HepG2 (cell line): Measurements from ENCODE around the gene TAL2. TPM values are rescaled to one million over a fixed set of nuclear protein-coding genes. Genes with fewer than 3 reads are reported as not detected.

ENCODE experiments used
- ATF7-NPFF ChIP-seq: sonication (generic); formaldehyde crosslinking; IDR thresholded peaks from 2 replicates; pipeline ENCODE4 v1.8.1; 2023; ENCODE audit warnings: mild to moderate bottlenecking, low read depth, missing genetic modification reagents, moderate library complexity
- EP300 ChIP-seq, 3 experiments: sonication (generic) in 1 of 3; formaldehyde crosslinking in 1 of 3; IDR thresholded peaks; 2 replicates each; pipeline versions ENCODE4 v1.5.1 to v1.6.1; 2011 to 2020; ENCODE audit warnings: low read depth in 2 of 3, low read length in 2 of 3, borderline replicate concordance in 1 of 3, improper control_type of control experiment in 1 of 3, mild to moderate bottlenecking in 1 of 3, missing genetic modification reagents in 1 of 3, moderate library complexity in 1 of 3
- FOXA1 ChIP-seq, 2 experiments: fragments of 450-650 bp in 1 of 2; sonication (generic) in 1 of 2; formaldehyde crosslinking in 1 of 2; IDR thresholded peaks; 2 replicates each; pipeline versions ENCODE4 v1.4.0 to v1.6.1; 2016 to 2020; ENCODE audit warnings: missing genetic modification reagents in 1 of 2
- SUZ12 ChIP-seq: fragments of 150-350 bp; IDR thresholded peaks from 2 replicates; pipeline ENCODE4 v1.6.1; 2014; ENCODE audit warnings: low read depth, low read length
- YY1 ChIP-seq: IDR thresholded peaks from 2 replicates; pipeline ENCODE4 v1.6.1; 2011; ENCODE audit warnings: low read length, low read depth, moderate library complexity, mild to moderate bottlenecking; ENCODE audit not compliant: insufficient read depth, insufficient replicate concordance
- ZBTB8A ChIP-seq: sonication (generic); formaldehyde crosslinking; IDR thresholded peaks from 2 replicates; pipeline ENCODE4 v1.4.0; 2020; ENCODE audit warnings: mild to moderate bottlenecking, low read depth, missing genetic modification reagents, borderline replicate concordance
- ZNF143 ChIP-seq: sonication (generic); formaldehyde crosslinking; IDR thresholded peaks from 2 replicates; pipeline ENCODE4 v1.4.0; 2020; ENCODE audit warnings: missing genetic modification reagents
- ZNF274 ChIP-seq: sonication (generic); formaldehyde crosslinking; IDR thresholded peaks from 2 replicates; pipeline ENCODE4 v1.5.1; 2020; ENCODE audit warnings: mild to moderate bottlenecking, missing genetic modification reagents
- ZNF326 ChIP-seq: sonication (generic); formaldehyde crosslinking; IDR thresholded peaks from 2 replicates; pipeline ENCODE4 v1.4.0; 2020; ENCODE audit warnings: missing genetic modification reagents, borderline replicate concordance
- ZNF331 ChIP-seq: sonication (generic); formaldehyde crosslinking; IDR thresholded peaks from 2 replicates; pipeline ENCODE4 v1.4.0; 2020; ENCODE audit warnings: missing genetic modification reagents
- polyA plus RNA-seq, 8 experiments: library from polyadenylated mRNA; depleted of rRNA in 3 of 8; stranded (reverse) in 7 of 8; unstranded in 1 of 8; fragments of >200 nt; fragmentation: Illumina TruSeq in 4 of 8; extraction: Trizol in 4 of 8; gene quantifications; 2 replicates each; pipeline versions ENCODE4 v1.2.1 to v1.2.3, GENCODE V29; 2011 to 2016; ENCODE audit warnings: low read depth in 4 of 8, missing spikeins in 1 of 8, mixed read lengths in 1 of 8; ENCODE audit not compliant: insufficient read depth in 1 of 8
- total RNA-seq, 5 experiments: library from RNA; depleted of rRNA; stranded (reverse); fragments of >200 nt; fragmentation: Illumina TruSeq; extraction: Trizol; gene quantifications; 2 replicates each; pipeline ENCODE4 v1.2.3, GENCODE V29; 2016; ENCODE audit warnings: low read depth in 1 of 5
- TF ChIP-seq, protein P1 (sequence below): sonication (generic); formaldehyde crosslinking; IDR thresholded peaks from 2 replicates; pipeline ENCODE4 v1.5.1; 2020; ENCODE audit warnings: mild to moderate bottlenecking, missing genetic modification reagents, borderline replicate concordance
- TF ChIP-seq, protein P2 (sequence below): sonication (generic); formaldehyde crosslinking; IDR thresholded peaks from 2 replicates; pipeline ENCODE4 v1.4.0; 2020; ENCODE audit warnings: missing genetic modification reagents, borderline replicate concordance
- TF ChIP-seq, protein P3 (sequence below): sonication (generic); formaldehyde crosslinking; IDR thresholded peaks from 2 replicates; pipeline ENCODE4 v1.8.0; 2022; ENCODE audit warnings: mild to moderate bottlenecking, missing genetic modification reagents; ENCODE audit not compliant: insufficient replicate concordance
- TF ChIP-seq, protein P4 (sequence below): sonication (generic); formaldehyde crosslinking; IDR thresholded peaks from 2 replicates; pipeline ENCODE4 v1.8.0; 2022; ENCODE audit warnings: low read depth, missing genetic modification reagents
- TF ChIP-seq, protein P5 (sequence below): sonication (generic); formaldehyde crosslinking; IDR thresholded peaks from 2 replicates; pipeline ENCODE4 v1.5.1; 2020; ENCODE audit warnings: mild to moderate bottlenecking, missing genetic modification reagents, borderline replicate concordance

Gene TAL2
- total and polyA plus RNA-seq, 2 of the 13 experiments (the other 11 are each of a cell fraction or from before 2014, with no cell fraction given), result 0.22 TPM; not detected in 1

DNA sequence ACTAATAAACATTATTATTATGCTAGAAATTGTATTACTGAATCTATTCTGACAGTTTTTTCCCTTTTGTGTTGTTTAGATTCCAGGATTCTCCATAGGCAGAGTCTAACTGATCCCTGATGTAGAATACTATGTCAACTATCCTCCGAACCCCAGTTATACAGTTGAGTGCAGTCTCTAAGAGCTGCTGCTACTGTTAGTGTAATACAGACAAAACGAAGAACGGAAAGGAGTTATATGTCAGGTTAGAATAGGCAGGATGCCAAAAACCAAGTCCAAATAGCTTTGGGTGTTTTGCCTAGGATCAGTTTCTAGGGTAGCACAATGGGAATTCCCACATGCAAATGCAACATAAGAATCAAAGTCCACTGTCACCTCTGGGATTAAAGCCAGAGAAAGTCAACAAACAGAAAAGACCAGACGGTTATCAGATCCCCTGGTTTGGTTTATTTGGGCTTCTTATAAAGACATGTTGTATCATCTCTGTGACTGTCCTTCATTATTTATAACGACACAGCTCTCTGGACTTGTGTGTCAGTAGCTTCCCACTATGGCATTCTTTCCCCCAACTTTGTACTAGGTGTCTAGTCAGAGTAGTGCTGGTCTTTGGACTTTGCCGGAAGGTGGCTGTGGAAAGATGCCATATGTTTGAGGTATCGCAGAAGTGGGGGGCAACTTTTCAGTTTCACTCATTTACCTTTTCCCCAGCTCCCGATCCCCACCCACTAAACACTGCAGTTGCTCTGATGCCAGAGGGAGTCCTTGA lies 17.2 kb downstream of the TAL2 start (continued):
- TF ChIP-seq ZNF331 (no peak), ATF7-NPFF (CRISPR knock-in tag) (no peak), FOXA1 (IDR thresholded peaks at IDR 0.05) (no peak), FOXA1 (CRISPR knock-in tag; IDR thresholded peaks at IDR 0.05) (peak; percentile 25; the same call in 1 of the 2 replicates), ZNF326 (CRISPR knock-in tag) (no peak), ZBTB8A (CRISPR knock-in tag) (no peak), EP300 (IDR thresholded peaks at IDR 0.05; ENCODE audit: low read depth in 2 of 2, low read length in 2 of 2) (peak in 1 of 2 experiments; percentile 52; a peak in 2 of 4 replicates), EP300 (CRISPR knock-in tag; IDR thresholded peaks at IDR 0.05; ENCODE audit: borderline replicate concordance) (no peak), YY1 (no peak), ZNF143 (no peak), ZNF274 (CRISPR knock-in tag) (no peak), SUZ12 (no peak)
- TF ChIP-seq, protein P1, sequence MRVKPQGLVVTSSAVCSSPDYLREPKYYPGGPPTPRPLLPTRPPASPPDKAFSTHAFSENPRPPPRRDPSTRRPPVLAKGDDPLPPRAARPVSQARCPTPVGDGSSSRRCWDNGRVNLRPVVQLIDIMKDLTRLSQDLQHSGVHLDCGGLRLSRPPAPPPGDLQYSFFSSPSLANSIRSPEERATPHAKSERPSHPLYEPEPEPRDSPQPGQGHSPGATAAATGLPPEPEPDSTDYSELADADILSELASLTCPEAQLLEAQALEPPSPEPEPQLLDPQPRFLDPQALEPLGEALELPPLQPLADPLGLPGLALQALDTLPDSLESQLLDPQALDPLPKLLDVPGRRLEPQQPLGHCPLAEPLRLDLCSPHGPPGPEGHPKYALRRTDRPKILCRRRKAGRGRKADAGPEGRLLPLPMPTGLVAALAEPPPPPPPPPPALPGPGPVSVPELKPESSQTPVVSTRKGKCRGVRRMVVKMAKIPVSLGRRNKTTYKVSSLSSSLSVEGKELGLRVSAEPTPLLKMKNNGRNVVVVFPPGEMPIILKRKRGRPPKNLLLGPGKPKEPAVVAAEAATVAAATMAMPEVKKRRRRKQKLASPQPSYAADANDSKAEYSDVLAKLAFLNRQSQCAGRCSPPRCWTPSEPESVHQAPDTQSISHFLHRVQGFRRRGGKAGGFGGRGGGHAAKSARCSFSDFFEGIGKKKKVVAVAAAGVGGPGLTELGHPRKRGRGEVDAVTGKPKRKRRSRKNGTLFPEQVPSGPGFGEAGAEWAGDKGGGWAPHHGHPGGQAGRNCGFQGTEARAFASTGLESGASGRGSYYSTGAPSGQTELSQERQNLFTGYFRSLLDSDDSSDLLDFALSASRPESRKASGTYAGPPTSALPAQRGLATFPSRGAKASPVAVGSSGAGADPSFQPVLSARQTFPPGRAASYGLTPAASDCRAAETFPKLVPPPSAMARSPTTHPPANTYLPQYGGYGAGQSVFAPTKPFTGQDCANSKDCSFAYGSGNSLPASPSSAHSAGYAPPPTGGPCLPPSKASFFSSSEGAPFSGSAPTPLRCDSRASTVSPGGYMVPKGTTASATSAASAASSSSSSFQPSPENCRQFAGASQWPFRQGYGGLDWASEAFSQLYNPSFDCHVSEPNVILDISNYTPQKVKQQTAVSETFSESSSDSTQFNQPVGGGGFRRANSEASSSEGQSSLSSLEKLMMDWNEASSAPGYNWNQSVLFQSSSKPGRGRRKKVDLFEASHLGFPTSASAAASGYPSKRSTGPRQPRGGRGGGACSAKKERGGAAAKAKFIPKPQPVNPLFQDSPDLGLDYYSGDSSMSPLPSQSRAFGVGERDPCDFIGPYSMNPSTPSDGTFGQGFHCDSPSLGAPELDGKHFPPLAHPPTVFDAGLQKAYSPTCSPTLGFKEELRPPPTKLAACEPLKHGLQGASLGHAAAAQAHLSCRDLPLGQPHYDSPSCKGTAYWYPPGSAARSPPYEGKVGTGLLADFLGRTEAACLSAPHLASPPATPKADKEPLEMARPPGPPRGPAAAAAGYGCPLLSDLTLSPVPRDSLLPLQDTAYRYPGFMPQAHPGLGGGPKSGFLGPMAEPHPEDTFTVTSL (CRISPR knock-in tag), result peak; percentile 33; the same call in 1 of the 2 replicates
- TF ChIP-seq, protein P2, sequence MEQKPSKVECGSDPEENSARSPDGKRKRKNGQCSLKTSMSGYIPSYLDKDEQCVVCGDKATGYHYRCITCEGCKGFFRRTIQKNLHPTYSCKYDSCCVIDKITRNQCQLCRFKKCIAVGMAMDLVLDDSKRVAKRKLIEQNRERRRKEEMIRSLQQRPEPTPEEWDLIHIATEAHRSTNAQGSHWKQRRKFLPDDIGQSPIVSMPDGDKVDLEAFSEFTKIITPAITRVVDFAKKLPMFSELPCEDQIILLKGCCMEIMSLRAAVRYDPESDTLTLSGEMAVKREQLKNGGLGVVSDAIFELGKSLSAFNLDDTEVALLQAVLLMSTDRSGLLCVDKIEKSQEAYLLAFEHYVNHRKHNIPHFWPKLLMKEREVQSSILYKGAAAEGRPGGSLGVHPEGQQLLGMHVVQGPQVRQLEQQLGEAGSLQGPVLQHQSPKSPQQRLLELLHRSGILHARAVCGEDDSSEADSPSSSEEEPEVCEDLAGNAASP (CRISPR knock-in tag), result no peak
- TF ChIP-seq, protein P3, sequence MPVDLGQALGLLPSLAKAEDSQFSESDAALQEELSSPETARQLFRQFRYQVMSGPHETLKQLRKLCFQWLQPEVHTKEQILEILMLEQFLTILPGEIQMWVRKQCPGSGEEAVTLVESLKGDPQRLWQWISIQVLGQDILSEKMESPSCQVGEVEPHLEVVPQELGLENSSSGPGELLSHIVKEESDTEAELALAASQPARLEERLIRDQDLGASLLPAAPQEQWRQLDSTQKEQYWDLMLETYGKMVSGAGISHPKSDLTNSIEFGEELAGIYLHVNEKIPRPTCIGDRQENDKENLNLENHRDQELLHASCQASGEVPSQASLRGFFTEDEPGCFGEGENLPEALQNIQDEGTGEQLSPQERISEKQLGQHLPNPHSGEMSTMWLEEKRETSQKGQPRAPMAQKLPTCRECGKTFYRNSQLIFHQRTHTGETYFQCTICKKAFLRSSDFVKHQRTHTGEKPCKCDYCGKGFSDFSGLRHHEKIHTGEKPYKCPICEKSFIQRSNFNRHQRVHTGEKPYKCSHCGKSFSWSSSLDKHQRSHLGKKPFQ (CRISPR knock-in tag), result no peak
- TF ChIP-seq, protein P4, sequence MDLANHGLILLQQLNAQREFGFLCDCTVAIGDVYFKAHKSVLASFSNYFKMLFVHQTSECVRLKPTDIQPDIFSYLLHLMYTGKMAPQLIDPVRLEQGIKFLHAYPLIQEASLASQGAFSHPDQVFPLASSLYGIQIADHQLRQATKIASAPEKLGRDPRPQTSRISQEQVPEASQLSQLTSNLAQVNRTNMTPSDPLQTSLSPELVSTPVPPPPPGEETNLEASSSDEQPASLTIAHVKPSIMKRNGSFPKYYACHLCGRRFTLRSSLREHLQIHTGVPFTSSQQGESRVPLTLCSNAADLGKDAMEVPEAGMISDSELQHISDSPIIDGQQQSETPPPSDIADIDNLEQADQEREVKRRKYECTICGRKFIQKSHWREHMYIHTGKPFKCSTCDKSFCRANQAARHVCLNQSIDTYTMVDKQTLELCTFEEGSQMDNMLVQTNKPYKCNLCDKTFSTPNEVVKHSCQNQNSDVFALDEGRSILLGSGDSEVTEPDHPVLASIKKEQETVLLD (CRISPR knock-in tag), result no peak
- TF ChIP-seq, protein P5, sequence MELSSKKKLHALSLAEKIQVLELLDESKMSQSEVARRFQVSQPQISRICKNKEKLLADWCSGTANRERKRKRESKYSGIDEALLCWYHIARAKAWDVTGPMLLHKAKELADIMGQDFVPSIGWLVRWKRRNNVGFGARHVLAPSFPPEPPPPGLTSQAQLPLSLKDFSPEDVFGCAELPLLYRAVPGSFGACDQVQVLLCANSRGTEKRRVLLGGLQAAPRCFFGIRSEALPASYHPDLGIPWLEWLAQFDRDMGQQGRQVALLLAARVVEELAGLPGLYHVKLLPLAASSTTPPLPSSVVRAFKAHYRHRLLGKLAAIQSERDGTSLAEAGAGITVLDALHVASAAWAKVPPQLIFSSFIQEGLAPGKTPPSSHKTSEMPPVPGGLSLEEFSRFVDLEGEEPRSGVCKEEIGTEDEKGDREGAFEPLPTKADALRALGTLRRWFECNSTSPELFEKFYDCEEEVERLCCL, result no peak
